Inflammatory macrophage (primary cell): ENCODE data around the gene KCNQ1OT1.

Source experiments
- DNase-seq, 2 donors: peaks; one replicate each; pipeline ENCODE4 v3.0.0-alpha.2; 2020 to 2022

The KCNQ1OT1 gene

DNA sequence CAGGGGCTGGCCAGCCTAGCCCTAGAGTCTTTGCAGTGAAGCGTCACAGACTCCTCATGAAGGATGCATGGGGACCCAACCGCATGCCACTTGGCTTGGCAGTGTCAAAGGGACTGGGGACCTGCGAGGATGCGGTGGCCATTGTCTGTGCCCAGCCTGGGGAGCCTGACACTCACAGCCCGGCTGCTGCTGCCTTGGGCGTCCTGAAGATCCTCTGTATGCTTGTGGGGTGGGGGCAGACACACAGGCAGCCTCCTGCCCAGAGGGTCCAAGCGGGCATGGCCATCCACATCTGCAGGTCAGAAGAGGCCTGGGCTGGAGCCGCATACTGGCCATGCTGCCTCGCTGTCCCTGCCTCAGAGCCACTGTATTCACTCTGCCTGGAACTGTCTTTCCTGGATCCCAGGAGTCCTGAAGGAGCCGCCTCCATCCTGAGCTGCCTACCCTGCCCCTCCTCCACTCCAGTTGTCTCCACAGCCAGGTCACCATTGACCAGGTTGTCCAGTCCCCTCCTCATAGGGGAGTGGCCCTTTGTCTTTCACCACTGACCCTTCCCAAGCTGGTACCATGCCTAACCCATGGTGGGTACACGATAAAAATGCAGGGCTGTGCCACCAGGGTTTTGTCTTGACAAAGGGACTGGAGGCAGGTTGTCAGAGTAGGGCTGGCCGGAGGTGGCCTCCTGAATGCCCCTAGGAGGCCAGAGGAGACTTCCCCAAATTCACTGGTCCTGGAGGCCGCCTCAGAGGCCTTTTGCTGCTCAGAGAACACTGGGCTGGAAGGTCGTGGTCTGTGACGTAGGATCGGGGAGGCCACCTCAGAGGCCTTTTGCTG is 107.0 kb downstream of the KCNQ1OT1 start:
- DNase-seq, result no peak

DNA sequence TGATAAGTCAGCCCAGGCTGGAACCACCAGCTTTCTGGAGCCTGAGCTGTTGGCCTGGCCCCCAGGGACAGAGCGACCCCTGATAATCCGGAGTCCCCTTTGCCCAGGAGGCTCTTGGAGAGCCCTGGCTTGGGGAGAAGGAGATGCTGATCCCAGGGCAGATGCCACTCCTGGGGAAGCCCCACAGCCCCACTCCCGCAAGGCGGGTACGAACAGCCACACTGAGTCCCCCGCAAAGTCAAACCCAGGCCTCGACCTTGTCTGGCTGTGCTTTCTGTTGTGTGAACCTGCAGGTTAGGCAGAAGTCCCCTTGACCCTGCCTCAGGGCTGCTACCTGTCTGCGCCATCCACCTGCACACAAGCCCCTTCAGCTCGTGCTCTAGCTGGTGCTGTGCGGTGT is 108.0 kb downstream of the KCNQ1OT1 start:
- no peak for DNase-seq

DNA sequence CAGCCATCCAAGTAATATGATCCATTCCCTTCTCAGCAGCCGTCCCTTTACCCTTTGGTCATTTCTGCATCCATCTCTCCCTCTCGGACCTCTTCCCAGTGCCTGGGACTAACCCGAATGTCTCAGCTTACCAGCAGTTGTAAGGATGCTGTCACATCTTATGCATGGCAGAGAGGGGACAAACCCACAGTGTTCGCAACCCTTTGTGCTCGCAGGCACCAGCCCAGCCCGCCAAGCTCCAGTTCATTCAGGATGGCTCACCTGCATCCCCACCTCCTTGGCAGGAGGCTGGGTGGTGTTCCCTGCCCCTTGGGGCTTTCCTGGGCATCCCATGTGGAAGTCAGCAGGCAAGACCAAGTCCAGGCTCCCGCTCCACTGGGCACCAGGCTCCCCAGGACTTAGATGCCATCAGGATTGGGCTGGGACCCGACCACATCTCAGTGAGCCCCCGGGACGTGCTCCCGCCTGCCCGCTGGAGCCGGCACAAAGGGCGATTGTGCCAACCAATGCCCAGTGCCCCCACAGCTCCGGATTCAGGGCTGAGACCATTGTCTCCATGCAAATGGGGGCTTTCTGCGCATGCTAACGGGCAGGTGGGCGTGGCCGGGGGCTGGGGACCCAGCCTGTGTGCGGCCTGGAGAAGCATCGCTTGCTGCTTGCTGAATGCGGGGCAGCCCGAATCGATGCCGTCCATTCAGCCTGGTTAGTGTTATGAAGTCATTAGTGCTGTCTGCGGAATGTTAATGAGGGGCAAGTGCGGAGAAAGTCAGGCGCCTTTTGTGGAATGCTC is 108.6 kb downstream of the KCNQ1OT1 start:
- no peak for DNase-seq

DNA sequence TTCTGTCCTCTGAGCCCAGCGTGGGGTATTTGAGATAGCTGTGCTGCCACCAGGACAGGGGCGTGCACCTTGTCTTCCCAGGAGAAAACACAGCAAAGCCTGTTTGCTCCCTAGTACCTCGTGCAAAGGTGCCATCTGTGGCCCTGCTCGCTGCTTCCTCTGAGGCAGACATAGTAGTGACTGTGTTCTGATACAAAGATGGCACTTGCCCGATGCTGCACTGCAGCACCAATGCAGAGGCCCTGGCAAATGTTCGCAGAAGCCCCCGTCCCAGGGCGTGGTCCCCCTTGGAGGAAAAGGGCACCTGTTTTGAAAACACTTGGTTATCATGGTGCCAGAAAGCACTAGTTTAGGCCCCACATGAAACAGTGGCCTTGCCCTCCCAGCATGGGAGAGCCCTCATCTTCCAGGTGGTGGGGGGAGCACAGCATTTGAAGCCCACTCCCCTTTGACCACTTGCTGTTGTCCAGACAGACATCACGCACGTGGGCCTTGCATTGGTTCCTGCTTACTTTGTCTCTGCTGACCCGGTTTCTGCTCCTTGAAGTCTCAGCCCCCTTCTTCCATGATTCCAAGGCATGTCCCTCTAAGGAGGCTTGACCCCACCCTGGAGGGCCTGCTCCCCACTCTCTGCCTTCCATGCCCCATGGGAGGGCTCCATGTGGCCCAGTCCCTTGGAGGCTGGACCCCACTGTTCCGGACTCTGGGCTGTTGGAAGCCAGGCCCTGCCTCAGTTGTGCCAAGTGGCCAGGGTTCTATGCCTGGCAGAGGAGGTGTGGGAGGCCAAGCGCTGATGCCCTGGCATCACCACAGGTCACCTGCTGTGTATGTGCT is 109.4 kb downstream of the KCNQ1OT1 start:
- no peak for DNase-seq

DNA sequence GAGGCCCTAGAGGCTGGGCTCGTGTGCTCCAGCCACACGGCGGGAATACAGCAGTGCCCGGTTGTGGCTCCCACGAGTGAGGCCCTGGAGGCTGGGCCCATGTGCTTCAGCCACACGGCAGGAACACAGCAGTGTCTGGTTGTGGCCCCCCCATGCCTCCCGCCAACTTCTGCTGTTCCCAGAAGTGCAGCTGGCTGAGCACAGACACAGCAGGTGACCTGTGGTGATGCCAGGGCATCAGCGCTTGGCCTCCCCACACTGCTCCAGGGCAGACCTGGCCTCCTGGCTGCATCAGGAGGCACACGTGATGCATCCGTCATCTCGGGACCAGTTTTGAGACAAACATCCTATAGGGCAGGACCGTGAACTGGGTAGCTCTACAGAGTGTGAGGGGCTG is 110.3 kb downstream of the KCNQ1OT1 start:
- no peak for DNase-seq

DNA sequence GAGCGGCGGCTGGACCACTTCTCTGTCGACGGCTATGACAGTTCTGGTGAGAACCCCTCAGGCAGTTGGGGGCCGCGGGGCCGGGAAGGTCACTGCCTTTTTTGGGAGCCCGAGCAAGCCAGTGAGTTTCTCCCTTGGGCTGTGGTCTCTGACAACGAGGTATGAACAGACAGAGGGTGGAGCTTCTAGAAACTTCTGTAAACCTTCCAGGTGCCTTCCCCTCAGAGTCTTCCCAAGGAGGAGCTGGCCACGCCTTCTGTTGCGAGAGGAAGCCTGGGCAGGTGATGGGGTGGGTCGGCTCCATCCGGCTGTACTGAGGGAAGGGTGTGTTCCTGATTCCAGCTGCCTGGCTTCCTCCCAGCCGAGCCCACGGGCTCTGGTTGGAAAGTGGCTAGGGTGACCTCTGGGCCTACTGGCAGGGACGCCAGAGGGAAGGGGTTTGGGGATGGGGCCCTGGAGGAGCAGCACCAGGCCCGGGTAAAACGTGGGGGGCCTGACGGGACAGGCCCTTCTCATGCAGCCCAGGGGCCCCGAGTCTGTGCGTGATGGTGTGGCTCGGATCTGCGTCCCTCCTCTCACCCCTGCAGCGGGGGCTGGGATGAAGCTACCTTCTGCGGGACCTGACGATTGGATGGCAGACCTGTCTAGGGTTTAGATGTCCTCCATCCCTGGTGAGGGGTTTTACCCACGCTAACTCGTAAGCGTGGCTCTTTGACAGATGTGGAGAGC is 110.8 kb downstream of the KCNQ1OT1 start:
- DNase-seq, result no peak

DNA sequence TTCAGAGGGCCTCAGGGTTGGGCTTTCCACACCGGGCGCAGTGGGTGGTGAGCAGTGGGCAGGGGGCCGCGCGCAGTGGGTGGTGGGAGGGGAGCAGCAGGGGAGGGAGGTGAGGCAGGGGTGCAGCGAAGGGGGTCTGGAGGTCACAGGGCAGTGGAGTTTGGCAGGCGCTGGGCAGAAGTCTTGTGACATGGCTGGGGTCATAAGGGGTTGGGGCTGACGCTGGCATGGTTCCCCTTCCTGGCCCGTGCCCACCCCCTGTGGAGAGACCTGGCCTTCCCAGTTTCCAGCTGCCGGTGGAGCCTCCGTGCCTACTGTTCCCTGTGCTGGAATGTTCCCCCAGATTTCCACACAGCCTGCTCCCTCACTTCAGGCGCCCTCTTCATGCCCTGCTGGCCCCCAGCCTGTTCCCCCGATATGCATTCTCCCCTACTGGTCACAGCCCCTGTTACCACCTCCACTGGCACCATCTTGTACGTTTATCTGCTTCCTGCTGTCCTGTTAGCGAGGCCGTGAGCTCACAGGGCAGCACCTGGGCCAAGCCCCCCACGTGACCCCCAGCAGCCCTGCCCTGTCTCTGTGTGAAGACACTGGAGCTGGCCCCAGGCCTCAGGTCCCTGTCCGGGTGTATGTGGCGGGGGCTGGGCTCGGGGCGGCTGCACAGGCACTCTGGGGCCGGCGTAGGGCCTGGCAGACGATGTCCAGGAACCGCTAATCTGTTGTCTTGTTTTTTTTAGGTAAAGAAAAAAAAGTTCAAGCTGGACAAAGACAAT is 111.6 kb downstream of the KCNQ1OT1 start:
- DNase-seq, result no peak

DNA sequence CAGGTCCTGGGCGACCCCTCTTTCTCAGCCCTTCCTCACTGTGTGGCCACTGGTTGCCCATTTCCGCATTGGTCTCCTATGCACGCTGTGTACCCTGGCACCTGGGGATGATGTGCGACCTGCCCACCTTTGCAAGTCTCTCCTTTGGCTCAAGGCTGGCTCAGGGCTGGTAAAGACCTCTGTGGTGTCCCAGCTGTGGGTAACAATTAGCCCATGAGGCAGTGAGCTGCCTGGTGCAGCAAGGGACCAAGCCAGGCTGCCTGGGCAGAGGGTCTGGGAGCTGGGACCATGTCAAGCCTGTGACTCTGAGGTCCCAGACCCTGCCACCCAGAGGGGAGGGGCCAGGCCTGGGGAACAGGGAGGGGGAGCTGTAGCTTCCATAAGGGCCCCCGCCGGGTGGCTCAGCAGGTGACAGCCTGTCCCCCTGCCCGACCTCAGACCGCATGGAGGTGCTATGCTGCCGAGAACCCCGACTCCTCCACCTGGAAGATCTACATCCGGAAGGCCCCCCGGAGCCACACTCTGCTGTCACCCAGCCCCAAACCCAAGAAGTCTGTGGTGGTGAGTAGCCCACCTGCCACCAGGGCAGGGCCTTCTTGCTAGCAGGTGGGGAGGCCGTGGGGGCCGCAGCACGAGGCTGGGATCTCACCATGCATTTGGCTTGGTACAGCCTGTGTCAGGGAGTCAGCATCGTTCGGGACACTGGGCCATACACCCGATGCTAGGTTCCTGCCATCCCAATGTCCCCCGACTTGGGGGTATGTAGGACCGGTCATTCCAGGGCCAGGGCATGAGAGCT is 112.5 kb downstream of the KCNQ1OT1 start:
- DNase-seq, result no peak

DNA sequence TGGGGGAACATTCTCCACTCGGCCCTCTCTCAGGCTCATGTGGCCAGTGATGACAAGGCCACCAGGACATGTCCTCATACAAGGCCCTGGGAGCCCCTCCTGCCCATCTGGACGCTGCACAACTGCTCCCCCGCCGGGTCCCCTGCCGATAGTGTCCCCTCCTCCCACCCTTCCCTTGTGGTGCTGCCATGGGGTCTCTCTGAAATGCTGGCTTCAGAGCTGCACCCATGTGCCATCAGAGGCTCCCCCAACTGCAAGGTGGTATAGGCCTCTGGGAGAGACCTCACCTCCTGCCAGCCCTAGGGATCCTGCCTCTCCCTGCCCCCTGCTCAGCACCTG is 113.0 kb downstream of the KCNQ1OT1 start:
- no peak for DNase-seq

DNA sequence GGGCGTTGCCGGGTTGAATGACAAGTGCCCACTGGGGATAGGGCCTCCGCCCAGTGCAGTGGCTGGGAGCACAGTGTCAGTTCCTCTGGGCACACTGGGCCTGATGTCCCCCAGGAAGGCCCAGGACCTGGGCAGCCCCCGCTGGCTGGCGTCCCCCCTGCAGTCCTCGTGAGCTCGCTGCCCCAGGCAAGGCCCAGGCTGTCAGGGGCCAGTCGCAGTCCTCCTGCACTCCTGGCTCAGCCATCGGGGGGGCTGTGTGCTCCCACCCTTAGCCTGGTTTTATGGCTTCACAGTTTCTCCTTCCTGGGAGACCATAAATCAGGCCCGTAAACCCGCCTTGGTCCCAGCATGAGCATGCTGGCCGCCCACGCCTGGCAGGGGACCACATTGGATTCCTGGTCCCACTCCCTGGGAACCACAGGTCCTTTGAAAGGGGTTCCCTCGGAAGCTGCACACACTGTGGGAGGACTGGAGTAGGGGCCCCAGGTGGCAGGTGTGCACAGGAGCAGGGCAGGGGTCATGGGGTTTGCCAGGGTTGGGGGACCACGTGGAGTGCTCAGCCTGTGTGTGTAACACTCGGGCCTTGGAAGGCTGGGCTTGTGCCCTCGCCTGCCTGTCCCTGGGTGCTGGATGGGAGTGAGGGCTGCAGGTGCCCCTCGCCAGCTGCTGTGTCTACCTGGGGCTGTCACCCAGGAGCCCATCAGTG is 113.6 kb downstream of the KCNQ1OT1 start:
- DNase-seq, result no peak

DNA sequence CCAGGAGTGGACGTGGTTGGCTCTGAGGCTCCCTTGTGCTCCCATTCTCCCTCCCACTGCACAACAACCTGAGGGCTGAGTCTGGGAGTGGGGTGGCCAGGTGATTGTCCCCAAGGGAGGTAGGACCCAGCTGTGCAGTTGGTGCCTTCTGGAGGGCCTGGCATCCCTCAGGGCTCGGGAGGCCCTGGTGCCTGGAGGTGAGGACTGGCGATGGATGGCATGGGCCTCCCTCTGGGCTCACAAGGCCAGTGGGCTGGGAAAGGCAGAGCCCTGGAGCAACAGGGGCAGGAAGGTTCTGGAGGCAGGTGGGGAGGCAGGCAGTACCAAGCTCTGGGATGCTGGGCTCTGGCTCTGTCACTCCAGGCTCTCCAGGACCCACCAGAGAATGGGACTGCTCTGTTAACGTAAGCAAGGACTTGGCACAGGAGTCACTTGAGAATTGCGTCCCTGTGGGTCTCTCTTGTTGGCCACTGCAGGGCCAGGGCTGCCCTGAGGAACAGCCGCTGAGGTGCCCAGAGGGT is 114.2 kb downstream of the KCNQ1OT1 start:
- no peak for DNase-seq

DNA sequence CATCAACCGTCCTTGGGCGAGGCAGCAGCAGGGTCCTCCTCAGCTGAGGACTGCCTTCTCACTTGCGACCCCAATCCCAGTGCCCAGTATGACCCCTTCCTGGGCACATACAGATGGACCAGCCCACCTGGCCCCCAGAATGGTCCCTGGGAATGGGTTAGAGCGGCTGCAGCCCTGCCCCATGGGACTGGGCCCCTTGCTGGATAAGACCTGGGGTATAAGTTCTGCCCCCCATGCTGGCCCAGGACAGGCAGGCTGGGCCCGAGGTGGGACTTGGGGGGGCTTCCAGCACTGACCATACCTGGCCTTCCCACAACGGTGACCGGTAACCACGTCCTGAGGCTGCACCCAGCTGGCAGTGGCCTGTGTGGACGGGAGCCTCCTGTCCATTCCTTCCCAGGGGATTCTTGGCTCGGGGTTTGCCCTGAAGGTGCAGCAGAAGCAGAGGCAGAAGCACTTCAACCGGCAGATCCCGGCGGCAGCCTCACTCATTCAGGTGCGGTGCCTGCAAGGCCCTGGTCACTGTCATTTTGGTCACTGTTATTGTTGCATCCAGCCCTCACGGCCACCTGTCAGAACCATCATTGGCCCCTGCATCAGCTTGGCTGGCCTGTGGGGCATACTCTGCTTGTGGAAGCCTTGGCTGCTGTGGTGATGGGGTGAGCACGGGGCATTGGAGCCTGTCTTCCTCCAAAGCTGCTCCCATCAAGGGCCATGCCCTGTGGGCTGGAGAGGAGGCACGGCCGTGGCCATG is 114.8 kb downstream of the KCNQ1OT1 start:
- DNase-seq, result no peak

DNA sequence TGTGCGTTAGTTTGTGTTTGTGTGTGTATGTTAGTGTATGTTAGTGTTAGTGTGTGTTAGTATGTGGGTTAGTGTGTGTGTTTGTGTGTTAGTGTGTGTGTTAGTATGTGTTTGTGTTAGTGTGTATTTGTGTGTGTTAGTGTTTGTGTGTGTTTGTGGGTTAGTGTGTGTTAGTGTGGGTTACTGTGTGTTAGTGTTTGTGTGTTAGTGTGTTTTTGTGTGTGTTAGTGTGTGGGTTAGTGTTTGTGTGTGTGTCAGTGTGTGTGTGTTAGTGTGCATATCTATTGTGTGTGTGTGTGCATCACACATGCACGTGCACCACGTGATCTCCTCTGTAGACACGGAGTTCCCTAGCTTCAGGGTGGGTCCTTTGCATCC is 115.4 kb downstream of the KCNQ1OT1 start:
- no peak for DNase-seq

DNA sequence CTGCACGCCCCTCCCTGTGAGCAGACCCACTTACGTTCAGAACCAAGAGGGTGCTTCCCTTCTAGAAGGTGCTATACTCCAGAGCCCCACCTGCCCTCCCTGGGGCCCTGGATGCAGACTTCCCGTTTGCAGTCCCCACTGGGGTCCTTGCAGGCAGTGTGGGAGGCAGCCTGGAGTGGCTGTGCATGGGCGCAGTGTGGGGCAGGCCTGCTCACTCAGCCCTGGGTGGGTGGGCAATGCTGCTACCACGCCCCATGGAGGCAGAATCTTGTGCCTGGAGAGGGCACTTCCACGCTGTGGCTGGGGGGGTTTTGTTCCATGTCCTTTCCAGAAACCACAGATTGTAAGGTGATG is 116.2 kb downstream of the KCNQ1OT1 start:
- DNase-seq, result no peak

DNA sequence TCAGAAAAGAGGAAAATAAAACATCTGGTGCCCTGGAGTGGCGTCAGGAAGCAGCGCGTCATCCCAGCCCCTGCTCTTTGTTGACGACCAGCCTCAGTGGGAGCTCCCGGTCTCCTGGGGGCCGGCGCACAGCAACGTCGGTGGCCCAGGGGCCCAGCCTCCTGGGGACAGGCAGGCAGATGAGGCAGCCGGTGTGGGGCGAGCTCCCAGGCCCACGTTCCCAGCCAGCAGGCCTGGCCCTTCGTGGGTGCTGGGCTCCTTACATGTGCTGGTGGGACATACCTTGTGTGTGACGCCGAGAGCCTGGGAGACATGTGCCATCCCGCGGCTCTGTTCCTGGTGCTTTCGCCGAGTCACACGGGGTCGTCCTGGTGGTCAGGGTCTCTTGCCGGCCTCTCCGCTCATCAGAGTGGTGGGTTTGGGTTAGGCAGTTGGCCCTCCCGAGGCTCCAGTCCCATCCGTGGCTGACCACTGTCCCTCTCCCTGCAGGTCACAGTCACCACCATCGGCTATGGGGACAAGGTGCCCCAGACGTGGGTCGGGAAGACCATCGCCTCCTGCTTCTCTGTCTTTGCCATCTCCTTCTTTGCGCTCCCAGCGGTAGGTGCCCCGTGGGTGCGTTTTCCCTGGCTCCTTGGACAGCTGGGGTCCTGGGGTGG is 116.7 kb downstream of the KCNQ1OT1 start:
- DNase-seq, result no peak

DNA sequence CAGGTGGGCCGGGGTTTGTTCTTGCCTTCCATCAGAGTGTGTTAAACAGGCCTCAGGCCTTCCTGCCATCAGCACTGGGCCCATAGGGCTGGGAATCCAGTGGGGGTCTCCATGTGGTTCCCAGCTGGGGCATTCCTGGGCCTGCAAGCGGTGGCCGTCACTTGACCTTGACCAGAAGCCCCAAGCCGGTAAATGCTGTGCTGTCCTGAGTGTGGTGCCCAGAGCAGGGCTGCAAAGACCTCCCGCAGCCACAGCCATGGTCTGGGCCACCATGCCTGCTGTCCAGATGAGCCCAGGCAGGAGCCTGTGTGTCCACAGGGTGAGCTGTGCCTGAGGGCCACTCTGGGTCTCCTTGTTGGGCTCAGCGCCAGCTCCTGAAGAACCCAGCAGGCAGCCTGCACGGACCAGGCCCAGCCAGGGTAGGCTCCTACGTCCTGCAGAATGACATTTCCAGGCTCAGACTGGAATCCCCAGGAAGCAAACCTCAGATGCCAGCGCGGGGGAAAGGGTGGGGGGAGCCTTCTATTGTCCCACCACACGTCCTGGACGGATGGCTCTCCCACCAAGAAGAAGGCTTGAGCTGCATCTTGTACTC is 117.3 kb downstream of the KCNQ1OT1 start:
- no peak for DNase-seq

DNA sequence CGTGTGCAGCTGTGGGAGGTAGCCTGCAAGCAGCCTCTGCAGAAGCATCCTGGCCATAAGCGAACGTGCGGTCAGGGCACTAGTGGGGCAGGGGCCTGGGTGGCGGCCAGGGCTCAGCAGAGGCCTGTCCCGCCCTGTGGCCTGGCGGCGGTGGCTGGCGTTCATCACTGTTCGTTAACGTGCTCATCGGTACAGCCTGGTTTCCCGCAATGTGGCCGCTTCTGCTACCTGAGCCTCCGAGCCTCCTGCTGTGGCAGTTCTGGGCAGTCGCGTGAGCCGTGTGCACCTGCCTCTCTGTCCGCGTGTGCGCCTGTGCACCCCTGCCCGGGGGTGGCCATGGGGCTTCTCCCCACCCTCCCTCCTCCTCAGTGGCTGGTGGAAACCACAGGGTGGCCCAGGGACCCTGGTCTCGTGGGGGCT is 117.9 kb downstream of the KCNQ1OT1 start:
- no peak for DNase-seq
